K562 (cell line): Measurements from ENCODE around the gene ZKSCAN3. TPM values are rescaled to one million over a fixed set of nuclear protein-coding genes. Genes with fewer than 3 reads are reported as not detected.

Source experiments
- CBFA2T2 ChIP-seq: fragments of 450-650 bp; conservative IDR thresholded peaks from 2 replicates; pipeline ENCODE4 v1.6.1; 2017; ENCODE audit warnings: mild to moderate bottlenecking
- CREB3 ChIP-seq: fragments of 450-650 bp; conservative IDR thresholded peaks from 2 replicates; pipeline ENCODE4 v1.6.1; 2016; ENCODE audit warnings: missing genetic modification characterization, low read depth, mild to moderate bottlenecking, missing compliant biosample characterization, moderate library complexity
- GABPA ChIP-seq: fragments of 200-800 bp; sonication (Bioruptor generic); conservative IDR thresholded peaks from 2 replicates; pipeline ENCODE4 v1.6.1; 2016; ENCODE audit warnings: low read depth, missing genetic modification characterization, missing compliant biosample characterization
- L3MBTL2 ChIP-seq: fragments of 450-650 bp; IDR thresholded peaks from 2 replicates; pipeline ENCODE4 v1.6.1; 2016; ENCODE audit warnings: mild to moderate bottlenecking, moderate library complexity
- MAFG ChIP-seq: fragments of 450-650 bp; conservative IDR thresholded peaks from 2 replicates; pipeline ENCODE4 v1.6.1; 2016; ENCODE audit warnings: missing genetic modification characterization, missing compliant biosample characterization
- PHTF2 ChIP-seq: fragments of 250-450 bp; sonication (Bioruptor Pico); IDR thresholded peaks from 2 replicates; pipeline ENCODE4 v1.5.0; 2021; ENCODE audit warnings: mild to moderate bottlenecking
- YBX1 ChIP-seq: fragments of 450-650 bp; IDR thresholded peaks from 2 replicates; pipeline ENCODE4 v1.7.1; 2016; ENCODE audit warnings: mild to moderate bottlenecking
- ZBTB40 ChIP-seq, 2 experiments: fragments of 450-650 bp in 1 of 2; sonication (generic) in 1 of 2; formaldehyde crosslinking in 1 of 2; IDR thresholded peaks; 2 replicates each; pipeline versions ENCODE4 v1.7.1 to v1.9.0; 2016 to 2022; ENCODE audit warnings: inconsistent platforms in 1 of 2, mild to moderate bottlenecking in 1 of 2, missing genetic modification reagents in 1 of 2
- ZKSCAN8 ChIP-seq: fragments of 200-800 bp; sonication (Bioruptor generic); IDR thresholded peaks from 2 replicates; pipeline ENCODE4 v1.6.1; 2016; ENCODE audit warnings: missing genetic modification characterization, missing compliant biosample characterization
- ZMIZ1 ChIP-seq, 2 experiments: fragments of 150-350 bp in 1 of 2; IDR thresholded peaks; 2 replicates each; pipeline ENCODE4 v1.6.1; 2012 to 2016; ENCODE audit warnings: low read depth in 2 of 2, low read length in 2 of 2, mild to moderate bottlenecking in 1 of 2, moderate library complexity in 1 of 2
- polyA plus RNA-seq, 8 experiments: library from polyadenylated mRNA; depleted of rRNA in 4 of 8; stranded (reverse) in 5 of 8; unstranded in 3 of 8; fragments of >200 nt; fragmentation: Nextera tagmentation in 2 of 8; fragmentation: Illumina TruSeq in 1 of 8; extraction: Ambion mirVana in 2 of 8; extraction: Trizol in 1 of 8; gene quantifications; 2 replicates each; pipeline versions ENCODE4 v1.2.1 to v1.2.3, GENCODE V29; 2011 to 2014; ENCODE audit warnings: inconsistent platforms in 1 of 8, missing spikeins in 1 of 8
- total RNA-seq, 7 experiments: library from RNA; depleted of rRNA in 6 of 7; stranded (reverse); fragments of >200 nt in 6 of 7; fragmentation: Illumina TruSeq in 2 of 7; extraction: Trizol in 2 of 7; gene quantifications; 2 replicates each; pipeline versions ENCODE4 v1.2.1 to v1.2.3, GENCODE V29; 2011 to 2021; ENCODE audit warnings: low replicate concordance in 1 of 7

Gene ZKSCAN3
- total and polyA plus RNA-seq, 9 of the 15 experiments (the other 6 are each of a cell fraction or from before 2014, with no cell fraction given): 3.0 to 12.4 (median 10.2) TPM

GRCh38 chr6:28335564-28336283 is 14.0 kb upstream of the ZKSCAN3 start, which contains the start of gene ZSCAN31 (continued):
- TF ChIP-seq ZBTB40 (IDR thresholded peaks at IDR 0.05) (no peak), ZBTB40 (CRISPR knock-in tag; IDR thresholded peaks at IDR 0.05) (no peak), PHTF2 (CRISPR knock-in tag) (peak; percentile 62; the same call in 1 of the 2 replicates), YBX1 (no peak), ZKSCAN8 (no peak), CBFA2T2 (no peak; the same call in 1 of the 2 replicates), ZMIZ1 (IDR thresholded peaks at IDR 0.05; ENCODE audit: low read depth in 2 of 2, low read length in 2 of 2) (peak in 1 of 2 experiments; percentile 74; a peak in 1 of 4 replicates), MAFG (tag) (no peak; the same call in 1 of the 2 replicates), CREB3 (tag) (no peak), GABPA (tag) (peak; percentile 91), L3MBTL2 (peak; percentile 57)
